GM20000 (cell line): Measurements from ENCODE around the gene MYO18B.

Experiments
- DNase-seq: peaks from one replicate; pipeline ENCODE4 v3.0.0; 2012; ENCODE audit warnings: low spot score
- TF ChIP-seq, protein P1 (sequence below): IDR thresholded peaks from 2 replicates; pipeline ENCODE4 v1.5.1; 2012; ENCODE audit warnings: mild to moderate bottlenecking, control low read depth; ENCODE audit errors: extremely low read depth, missing control alignments

Gene MYO18B

DNA sequence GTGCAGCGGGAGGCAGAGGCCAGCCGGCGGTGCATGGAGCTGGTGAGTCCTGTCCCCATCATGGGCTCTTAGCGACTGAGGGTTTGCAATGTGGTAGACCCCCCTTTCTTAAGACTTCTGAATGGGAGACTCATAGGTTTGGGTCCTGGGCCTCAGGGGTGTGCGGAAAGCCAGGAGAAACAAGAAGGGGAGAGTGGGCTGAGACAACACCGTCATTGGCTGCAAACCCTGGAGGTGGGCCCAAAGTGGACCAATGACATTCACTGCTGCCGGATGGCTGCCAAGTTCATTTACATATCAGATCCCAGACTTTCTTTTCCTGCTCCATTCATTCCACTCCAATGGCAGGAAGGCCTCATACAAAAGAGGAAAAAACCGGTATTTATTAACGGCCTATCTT lies 213.3 kb downstream of the MYO18B start:
- TF ChIP-seq, protein P1, sequence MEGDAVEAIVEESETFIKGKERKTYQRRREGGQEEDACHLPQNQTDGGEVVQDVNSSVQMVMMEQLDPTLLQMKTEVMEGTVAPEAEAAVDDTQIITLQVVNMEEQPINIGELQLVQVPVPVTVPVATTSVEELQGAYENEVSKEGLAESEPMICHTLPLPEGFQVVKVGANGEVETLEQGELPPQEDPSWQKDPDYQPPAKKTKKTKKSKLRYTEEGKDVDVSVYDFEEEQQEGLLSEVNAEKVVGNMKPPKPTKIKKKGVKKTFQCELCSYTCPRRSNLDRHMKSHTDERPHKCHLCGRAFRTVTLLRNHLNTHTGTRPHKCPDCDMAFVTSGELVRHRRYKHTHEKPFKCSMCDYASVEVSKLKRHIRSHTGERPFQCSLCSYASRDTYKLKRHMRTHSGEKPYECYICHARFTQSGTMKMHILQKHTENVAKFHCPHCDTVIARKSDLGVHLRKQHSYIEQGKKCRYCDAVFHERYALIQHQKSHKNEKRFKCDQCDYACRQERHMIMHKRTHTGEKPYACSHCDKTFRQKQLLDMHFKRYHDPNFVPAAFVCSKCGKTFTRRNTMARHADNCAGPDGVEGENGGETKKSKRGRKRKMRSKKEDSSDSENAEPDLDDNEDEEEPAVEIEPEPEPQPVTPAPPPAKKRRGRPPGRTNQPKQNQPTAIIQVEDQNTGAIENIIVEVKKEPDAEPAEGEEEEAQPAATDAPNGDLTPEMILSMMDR = no peak

DNA sequence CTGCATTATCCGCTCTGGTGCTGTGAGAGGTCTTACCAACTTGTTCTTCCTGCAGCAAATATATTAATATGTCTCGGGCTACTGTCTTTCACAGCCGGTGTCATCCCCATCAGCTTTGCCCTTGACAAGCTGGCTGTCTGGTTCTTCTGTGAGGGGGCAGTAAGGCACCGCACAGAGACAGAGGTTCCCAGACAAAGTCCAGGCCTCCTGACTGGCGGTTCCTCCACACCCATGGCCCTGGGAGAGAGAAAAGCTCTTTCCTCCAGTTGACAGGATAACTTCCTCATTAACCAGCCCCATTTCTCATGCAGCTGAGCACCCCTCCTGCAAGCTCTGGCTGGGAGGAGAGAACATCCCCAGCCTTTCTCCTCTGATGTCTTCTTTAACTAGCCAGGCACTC lies 214.8 kb downstream of the MYO18B start:
- DNase-seq = no peak
- TF ChIP-seq, protein P1 = no peak

More for the DNA sequence above, 213.3 kb downstream of the MYO18B start:
- DNase-seq = no peak

DNA sequence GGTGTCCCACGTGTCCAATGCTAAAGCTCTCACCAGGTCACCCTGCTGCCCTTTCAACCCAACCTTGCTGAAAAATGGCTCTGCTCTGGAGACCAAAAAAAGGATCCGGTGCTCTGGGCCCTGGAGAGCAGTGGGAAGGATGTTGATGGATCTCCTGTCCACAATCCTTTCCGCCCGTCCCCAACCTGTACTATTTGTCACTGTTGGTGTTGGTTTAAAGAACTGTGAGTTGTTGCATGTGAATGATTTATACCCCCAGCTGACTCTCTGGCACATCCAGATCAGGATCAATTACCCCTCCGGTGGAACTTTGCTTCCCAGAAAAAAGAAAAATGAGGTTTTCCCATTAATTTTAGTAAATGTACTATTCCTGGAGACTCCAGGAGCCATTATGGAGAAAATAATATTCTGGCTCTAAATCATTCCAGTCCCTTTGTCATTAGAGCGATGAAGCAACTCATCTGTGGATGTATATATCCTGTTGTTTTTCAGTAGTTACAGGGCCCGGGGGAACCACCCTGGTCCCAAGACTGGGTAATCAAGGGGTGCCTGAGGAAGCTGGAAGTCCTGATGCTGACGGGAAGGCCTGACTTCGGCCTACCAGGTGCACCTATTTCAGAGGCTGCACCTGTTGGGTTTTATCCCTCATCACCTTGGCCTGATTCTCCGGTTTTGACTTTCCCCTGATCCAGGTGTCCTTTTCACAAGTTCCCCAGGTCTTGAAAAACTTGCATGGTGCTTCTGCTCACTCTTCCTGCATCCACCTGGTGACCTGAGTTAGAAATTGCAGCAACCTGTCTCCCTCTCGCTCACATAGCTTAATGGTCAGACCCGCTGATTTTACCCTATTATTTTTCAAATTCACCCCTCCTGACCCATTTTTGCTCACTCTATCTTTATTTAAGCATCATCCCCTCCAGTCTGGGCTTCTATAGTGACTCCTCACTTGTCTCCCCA lies 218.1 kb downstream of the MYO18B start:
- no peak for DNase-seq
- TF ChIP-seq, protein P1 = no peak

DNA sequence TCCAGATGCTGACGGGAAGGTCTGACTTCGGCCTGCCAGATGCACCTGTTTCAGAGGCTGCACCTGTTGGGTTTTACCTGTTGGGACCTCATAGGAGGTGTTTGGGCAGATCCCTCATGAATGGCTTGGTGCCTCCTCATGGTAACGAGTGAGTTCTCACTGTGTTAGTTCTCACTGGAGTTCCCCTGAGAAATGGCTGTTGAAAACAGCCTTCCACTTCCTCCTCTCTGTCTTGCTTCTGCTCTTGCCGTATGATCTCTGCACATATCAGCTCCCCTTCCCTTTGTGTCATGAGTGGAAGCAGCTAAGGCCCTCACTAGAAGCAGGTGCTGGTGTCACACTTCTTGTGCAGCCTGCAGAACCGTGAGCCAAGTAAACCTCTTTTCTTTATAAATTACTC lies 219.7 kb downstream of the MYO18B start:
- no peak for DNase-seq
- TF ChIP-seq, protein P1 = no peak

DNA sequence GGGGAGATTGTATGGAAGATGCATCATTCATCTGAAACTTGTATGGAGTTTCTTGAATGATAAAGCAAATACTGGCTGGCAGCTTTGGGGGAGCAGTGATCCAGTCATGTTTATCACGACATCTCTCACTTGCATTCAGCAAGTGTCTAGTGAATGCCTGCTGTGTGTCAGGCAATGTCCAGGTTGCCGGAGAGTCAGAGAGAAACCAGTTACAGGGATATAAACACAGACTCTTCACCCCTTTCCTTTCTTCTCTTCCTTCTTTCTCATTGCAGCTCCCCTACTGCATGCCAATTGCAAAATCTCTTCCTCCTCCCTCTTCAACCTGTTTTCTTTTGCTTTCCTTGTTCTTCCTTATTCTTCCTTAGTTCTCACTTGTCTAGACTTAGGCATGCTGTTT lies 220.7 kb downstream of the MYO18B start:
- TF ChIP-seq, protein P1 = no peak
- DNase-seq = no peak

DNA sequence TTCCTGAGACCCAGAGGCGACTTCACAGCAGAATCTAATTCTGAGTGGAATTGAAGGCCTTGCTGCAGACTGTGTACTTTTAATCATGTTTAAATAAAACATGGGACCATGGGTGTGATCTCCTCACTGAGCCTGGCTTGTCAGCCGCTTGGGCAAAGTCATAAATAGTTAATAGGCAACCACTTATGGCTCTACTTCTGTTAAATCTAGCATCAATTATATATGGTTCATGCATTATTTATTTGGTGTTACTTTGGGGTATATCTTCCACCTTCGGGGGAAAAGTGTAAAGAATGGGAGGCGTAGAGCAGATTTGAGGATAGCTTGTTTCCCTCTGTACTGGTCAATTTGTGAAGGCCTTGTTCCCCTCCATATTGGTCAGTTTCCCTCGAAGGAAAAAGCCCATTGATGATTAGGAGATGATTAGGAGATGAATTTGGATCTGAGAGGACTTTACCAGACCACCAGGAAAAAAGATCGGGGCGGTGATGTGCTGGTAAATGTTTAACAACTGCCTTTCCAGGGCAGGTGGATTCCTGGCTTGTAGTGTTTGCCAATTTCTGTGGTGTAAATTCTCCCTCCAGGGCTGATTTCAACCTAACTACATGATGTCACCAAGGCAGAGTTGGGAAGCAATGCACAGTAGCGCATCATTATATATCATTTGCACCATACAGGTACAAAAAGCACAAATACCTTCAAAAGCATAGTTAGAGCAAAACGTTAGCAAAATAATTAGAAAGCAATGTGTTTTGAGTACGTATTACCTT lies 223.2 kb downstream of the MYO18B start:
- DNase-seq = no peak
- TF ChIP-seq, protein P1 = no peak

DNA sequence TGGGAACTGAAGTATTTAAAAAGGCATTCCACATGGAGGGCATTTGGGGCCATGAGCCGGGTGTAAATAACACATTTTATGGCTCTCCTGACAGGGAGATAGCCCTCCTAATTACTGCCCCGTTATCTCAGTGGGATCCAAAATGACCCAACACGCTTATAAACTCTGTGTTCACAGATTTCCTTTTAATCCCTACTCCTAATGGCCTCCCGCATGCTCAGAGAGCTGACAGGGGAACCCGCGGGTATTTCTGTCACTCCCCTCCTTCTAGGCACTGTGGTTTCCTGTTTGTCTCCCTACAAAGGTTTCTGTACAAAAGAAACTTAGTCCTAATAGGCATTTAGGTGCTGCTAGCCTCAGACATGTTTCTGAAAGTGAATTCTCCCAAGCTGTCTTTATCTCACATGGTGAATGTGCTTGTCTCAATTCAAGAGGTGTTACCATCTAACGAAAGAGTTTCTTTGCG lies 224.5 kb downstream of the MYO18B start:
- DNase-seq = no peak

More for the DNA sequence above, 224.5 kb downstream of the MYO18B start:
- TF ChIP-seq, protein P1 = no peak
